ENCODE measurements around the gene GPR152. TPM values are rescaled to one million over a fixed set of nuclear protein-coding genes. Genes with fewer than 3 reads are reported as not detected.

Gene GPR152
- total RNA-seq, 2 donors from 2014 or later: not detected

DNA sequence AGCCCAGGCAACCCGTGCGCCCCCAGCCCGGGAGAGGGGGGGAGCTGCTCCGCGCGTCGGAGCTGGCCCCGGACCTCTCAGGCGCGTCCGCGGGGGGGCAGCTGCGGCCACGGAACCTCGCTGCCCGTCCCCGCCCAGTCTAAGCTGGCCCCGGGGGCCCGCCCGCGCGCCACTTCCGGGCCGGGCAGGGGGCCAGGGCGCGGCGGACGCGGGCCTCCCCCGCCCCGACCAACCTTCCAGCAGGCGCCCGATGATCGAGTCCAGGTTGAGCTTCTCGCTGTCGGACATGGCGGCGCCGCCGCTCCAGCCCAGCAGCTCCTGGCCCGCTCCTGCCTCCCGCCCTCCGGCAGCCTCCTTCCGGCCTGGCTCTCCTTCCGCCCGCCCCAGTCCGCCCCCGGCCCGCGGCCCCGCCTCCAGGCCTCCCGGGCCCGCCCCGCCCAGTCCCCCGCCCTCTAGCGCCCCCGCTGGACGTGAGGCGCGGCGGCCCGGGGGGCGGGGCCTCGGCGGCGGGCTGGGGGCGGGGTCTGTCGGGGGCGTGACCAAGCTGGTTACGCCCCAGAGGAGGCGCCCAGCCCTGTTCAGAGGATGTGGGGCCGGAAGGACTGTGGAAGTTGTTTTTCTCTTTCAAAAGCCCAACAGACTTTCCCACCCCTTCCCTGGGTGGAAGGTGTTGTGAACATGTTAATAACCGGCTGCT lies 50.9 kb downstream of the GPR152 start, which contains the start of gene PPP1CA:
TSS of gene PPP1CA (minus strand) at position 364 of the 697 bp plus-strand sequence. CDS start at position 288, 76 bp downstream.
- Histone ChIP-seq H3K36me3 (replicated peaks in 1 of 2; ENCODE audit: insufficient read depth in 1 of 2, low read depth in 2 of 2) (peaks cover 8 to 13% of the 10 kb centered on the region in 2 donors), H3K4me1 (peaks cover 27% of the 10 kb centered on the region), H3K9me3 (no peaks in the 10 kb centered on the region), H3K27me3 (no peaks in the 10 kb centered on the region), H3K27ac (peak within 1 kb of the TSS; percentile 87 to 98 (median 93)), H3K4me3 (peak within 1 kb of the TSS; percentile 95 to 97)
- TF ChIP-seq POLR2A (IDR thresholded peaks at IDR 0.05): peak; percentile 64 to 76 (median 71)
- TF ChIP-seq, protein P1, sequence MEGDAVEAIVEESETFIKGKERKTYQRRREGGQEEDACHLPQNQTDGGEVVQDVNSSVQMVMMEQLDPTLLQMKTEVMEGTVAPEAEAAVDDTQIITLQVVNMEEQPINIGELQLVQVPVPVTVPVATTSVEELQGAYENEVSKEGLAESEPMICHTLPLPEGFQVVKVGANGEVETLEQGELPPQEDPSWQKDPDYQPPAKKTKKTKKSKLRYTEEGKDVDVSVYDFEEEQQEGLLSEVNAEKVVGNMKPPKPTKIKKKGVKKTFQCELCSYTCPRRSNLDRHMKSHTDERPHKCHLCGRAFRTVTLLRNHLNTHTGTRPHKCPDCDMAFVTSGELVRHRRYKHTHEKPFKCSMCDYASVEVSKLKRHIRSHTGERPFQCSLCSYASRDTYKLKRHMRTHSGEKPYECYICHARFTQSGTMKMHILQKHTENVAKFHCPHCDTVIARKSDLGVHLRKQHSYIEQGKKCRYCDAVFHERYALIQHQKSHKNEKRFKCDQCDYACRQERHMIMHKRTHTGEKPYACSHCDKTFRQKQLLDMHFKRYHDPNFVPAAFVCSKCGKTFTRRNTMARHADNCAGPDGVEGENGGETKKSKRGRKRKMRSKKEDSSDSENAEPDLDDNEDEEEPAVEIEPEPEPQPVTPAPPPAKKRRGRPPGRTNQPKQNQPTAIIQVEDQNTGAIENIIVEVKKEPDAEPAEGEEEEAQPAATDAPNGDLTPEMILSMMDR (IDR thresholded peaks at IDR 0.05): peak in 6 of 7 experiments; percentile 10 to 85 (median 45)
- ATAC-seq: peak; percentile 95
- WGBS, 2 donors: 0 to 1% methylated on average over 5 to 58 of the region's 73 CpGs
- intact Hi-C loops (cut with DNase I): no loop called here
- peak; percentile 90 to 93 (median 92) for DNase-seq

Small RNA genes within 50 kb of the gene (microRNA-seq; reads per million reads assigned to microRNA genes)
- 0.45 to 1.4 reads per million in 2 donors for gene MIR6752 (ENCODE audit: borderline number of aligned reads in 2 of 2, borderline replicate concordance in 2 of 2)

Small RNA genes within 50 kb of the gene (small RNA-seq; reads per million reads assigned to genes)
- not detected for gene MIR6752

Other genes starting within 250 kb of the GPR152 start
- gene GRK2, start 186.3 kb downstream of the GPR152 start, total RNA-seq: 10 to 100 TPM; 27.4 to 36.3 TPM
- 10 to 100 TPM; 18.2 to 39.6 TPM for gene ANKRD13D, start 163.4 kb downstream of the GPR152 start, total RNA-seq
- 10 to 100 TPM; 16.2 to 30.6 TPM for gene SSH3, start 149.2 kb downstream of the GPR152 start, total RNA-seq
- 100 to 1,000 TPM in 1 of 2 donors, 10 to 100 TPM in 1; 82.1 to 103 TPM for gene POLD4, start 99.2 kb downstream of the GPR152 start, total RNA-seq
- gene CLCF1, start 79.1 kb downstream of the GPR152 start, total RNA-seq: 10 to 100 TPM in 1 of 2 donors, 1 to 10 TPM in 1; 2.3 to 14.5 TPM
- 10 to 100 TPM; 22.6 to 49.4 TPM for gene RAD9A, start 60.7 kb downstream of the GPR152 start, total RNA-seq
- gene PPP1CA, start 50.9 kb downstream of the GPR152 start, total RNA-seq: 100 to 1,000 TPM in 1 of 2 donors, 10 to 100 TPM in 1; 81.1 to 104 TPM
- gene TBC1D10C, start 48.6 kb downstream of the GPR152 start, total RNA-seq: 1 to 10 TPM; 1.6 to 4.3 TPM
- 1 to 10 TPM; 2.1 to 2.6 TPM for gene CARNS1, start 37.1 kb downstream of the GPR152 start, total RNA-seq
- gene RPS6KB2, start 24.2 kb downstream of the GPR152 start, total RNA-seq: 10 to 100 TPM; 34.9 to 36.1 TPM
- 1 to 10 TPM; 6.0 to 6.9 TPM for gene PTPRCAP, start 15.0 kb downstream of the GPR152 start, total RNA-seq
- 10 to 100 TPM; 53.1 to 55.3 TPM for gene CORO1B, start 9.3 kb downstream of the GPR152 start, total RNA-seq
- 1 to 10 TPM in 1 of 2 donors, not detected in 1; 3.1 TPM for gene CABP4, start 2.6 kb upstream of the GPR152 start, total RNA-seq
- 100 to 1,000 TPM in 1 of 2 donors, 10 to 100 TPM in 1; 69.5 to 118 TPM for gene TMEM134, start 16.5 kb upstream of the GPR152 start, total RNA-seq
- gene AIP, start 30.3 kb upstream of the GPR152 start, total RNA-seq: 10 to 100 TPM; 21.4 to 39.7 TPM
- gene PITPNM1, start 52.6 kb upstream of the GPR152 start, total RNA-seq: 10 to 100 TPM in 1 of 2 donors, 1 to 10 TPM in 1; 8.6 to 24.4 TPM
- 10 to 100 TPM; 56.7 to 59.4 TPM for gene CDK2AP2, start 55.4 kb upstream of the GPR152 start, total RNA-seq
- not detected for gene CABP2, start 70.7 kb upstream of the GPR152 start, total RNA-seq
- 100 to 1,000 TPM; 359 to 454 TPM for gene GSTP1, start 131.1 kb upstream of the GPR152 start, total RNA-seq
- gene NDUFV1, start 154.2 kb upstream of the GPR152 start, total RNA-seq: 100 to 1,000 TPM; 209 to 264 TPM
- 10 to 100 TPM; 11.5 to 21.8 TPM for gene NUDT8, start 177.2 kb upstream of the GPR152 start, total RNA-seq
- not detected for gene TBX10, start 187.0 kb upstream of the GPR152 start, total RNA-seq
- 10 to 100 TPM in 1 of 2 donors, 1 to 10 TPM in 1; 7.0 to 16.2 TPM for gene ACY3, start 198.0 kb upstream of the GPR152 start, total RNA-seq
- gene ALDH3B2, start 221.9 kb upstream of the GPR152 start, total RNA-seq: not detected